Right lobe of liver (tissue), 4 donors: ENCODE measurements around the gene AOAH.

Source experiments
- CTCF ChIP-seq, 4 donors: fragments of 200-600 bp in 3 of 4; fragments of 450-650 bp in 1 of 4; IDR thresholded peaks; one replicate each; pipeline versions ENCODE4 v1.5.1 to v1.8.0; 2016 to 2022; ENCODE audit warnings: antibody characterized with exemption in 4 of 4, mild to moderate bottlenecking in 2 of 4
- POLR2A ChIP-seq: fragments of 450-650 bp; IDR thresholded peaks from one replicate; pipeline ENCODE4 v1.6.1; 2017; ENCODE audit warnings: antibody characterized with exemption, mild to moderate bottlenecking
- donor health status: DM: no; HTN: no; CAD: no.
- donor health status: DM: no; HTN: no; CAD: no.
- donor health status: DM: no; HTN: yes; CAD: no.

GRCh38 chr7:36530456-36530855 is 193.8 kb downstream of the AOAH start:
- TF ChIP-seq CTCF (IDR thresholded peaks at IDR 0.05): no peak
- no peak for TF ChIP-seq POLR2A
